ENCODE data around the gene RPS16. TPM values are rescaled to one million over a fixed set of nuclear protein-coding genes. Genes with fewer than 3 reads are reported as not detected.
A peak's percentile ranks its signal among the peaks of the same experiment; 100 is the strongest.

The RPS16 gene
- total and polyA plus RNA-seq, 9 of the 15 experiments (the other 6 are each of a cell fraction or from before 2014, with no cell fraction given): 82.6 to 3,671 (median 2,204) TPM

DNA sequence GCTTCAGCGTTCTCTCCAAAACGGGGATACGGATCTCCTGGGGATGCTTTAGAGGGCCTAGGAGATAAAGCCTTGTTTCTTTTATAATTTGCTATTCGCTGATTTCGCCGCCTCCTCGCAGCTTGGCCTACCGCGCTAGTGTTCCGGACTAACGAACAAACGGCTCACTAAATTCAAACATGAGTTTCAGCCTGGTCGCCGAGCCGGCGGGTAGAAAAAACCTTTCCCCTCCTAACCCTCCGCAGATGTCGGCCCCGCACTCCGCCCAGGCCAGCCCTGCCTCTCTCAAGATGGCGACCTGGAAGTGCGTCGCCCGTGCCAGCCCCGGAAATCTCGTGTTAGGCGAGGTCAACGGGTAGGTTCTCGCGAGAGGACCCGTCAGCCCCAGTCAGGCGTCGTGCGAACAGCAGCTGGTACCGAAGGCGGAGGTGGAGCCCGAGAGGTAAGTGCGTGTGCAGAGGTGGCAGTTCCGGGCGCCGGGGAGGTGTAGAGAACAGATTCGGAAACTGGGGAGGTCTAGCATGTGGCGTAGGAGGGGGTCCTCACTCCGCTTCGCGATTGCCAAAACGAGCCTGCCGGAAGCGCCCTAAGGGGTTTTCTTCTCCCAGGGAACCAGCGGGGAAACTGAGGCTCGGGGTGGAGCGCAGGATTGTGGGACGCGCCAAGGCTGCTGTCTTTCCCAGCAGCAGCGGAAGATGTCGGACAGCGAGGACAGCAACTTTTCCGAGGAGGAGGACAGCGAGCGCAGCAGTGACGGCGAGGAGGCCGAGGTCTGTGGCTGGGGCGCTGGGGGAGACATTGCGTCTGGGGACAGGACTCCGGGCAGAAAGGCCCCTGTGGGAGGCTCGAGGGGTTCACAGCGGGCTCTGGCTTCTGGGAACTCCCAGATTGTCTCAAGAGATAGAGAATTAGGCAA, 9.7 kb upstream of the RPS16 start, which contains the start of gene SUPT5H (continued):
- TF ChIP-seq, protein P1, sequence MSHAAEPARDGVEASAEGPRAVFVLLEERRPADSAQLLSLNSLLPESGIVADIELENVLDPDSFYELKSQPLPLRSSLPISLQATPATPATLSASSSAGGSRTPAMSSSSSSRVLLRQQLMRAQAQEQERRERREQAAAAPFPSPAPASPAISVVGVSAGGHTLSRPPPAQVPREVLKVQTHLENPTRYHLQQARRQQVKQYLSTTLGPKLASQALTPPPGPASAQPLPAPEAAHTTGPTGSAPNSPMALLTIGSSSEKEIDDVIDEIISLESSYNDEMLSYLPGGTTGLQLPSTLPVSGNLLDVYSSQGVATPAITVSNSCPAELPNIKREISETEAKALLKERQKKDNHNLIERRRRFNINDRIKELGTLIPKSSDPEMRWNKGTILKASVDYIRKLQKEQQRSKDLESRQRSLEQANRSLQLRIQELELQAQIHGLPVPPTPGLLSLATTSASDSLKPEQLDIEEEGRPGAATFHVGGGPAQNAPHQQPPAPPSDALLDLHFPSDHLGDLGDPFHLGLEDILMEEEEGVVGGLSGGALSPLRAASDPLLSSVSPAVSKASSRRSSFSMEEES (CRISPR knock-in tag; IDR thresholded peaks at IDR 0.05): no peak
- TF ChIP-seq PHTF2 (CRISPR knock-in tag; IDR thresholded peaks at IDR 0.05) (no peak), TFAM (CRISPR knock-in tag; conservative IDR thresholded peaks at IDR 0.05) (no peak), RBM34 (IDR thresholded peaks at IDR 0.05; ENCODE audit: borderline replicate concordance, insufficient read depth, low read length) (no peak), ARID2 (IDR thresholded peaks at IDR 0.05) (no peak), GTF2F1 (IDR thresholded peaks at IDR 0.05; ENCODE audit: low read depth, low read length) (peak; percentile 61; the same call in 1 of the 2 replicates), KAT7 (CRISPR knock-in tag; IDR thresholded peaks at IDR 0.05; ENCODE audit: borderline replicate concordance) (peak; percentile 7; the same call in 1 of the 2 replicates), ARHGAP35 (IDR thresholded peaks at IDR 0.05; ENCODE audit: partially characterized antibody) (peak; percentile 96), ZNF644 (tag; IDR thresholded peaks at IDR 0.05; ENCODE audit: low read depth) (no peak), KDM1A (IDR thresholded peaks at IDR 0.05) (no peak), MECOM (CRISPR knock-in tag; IDR thresholded peaks at IDR 0.05) (no peak), GABPA (tag; conservative IDR thresholded peaks at IDR 0.05; ENCODE audit: low read depth) (peak; percentile 95), HDAC1 (IDR thresholded peaks at IDR 0.05) (peak in 1 of 2 experiments; percentile 90; a peak in 2 of 4 replicates)
- TF ChIP-seq, protein P2, sequence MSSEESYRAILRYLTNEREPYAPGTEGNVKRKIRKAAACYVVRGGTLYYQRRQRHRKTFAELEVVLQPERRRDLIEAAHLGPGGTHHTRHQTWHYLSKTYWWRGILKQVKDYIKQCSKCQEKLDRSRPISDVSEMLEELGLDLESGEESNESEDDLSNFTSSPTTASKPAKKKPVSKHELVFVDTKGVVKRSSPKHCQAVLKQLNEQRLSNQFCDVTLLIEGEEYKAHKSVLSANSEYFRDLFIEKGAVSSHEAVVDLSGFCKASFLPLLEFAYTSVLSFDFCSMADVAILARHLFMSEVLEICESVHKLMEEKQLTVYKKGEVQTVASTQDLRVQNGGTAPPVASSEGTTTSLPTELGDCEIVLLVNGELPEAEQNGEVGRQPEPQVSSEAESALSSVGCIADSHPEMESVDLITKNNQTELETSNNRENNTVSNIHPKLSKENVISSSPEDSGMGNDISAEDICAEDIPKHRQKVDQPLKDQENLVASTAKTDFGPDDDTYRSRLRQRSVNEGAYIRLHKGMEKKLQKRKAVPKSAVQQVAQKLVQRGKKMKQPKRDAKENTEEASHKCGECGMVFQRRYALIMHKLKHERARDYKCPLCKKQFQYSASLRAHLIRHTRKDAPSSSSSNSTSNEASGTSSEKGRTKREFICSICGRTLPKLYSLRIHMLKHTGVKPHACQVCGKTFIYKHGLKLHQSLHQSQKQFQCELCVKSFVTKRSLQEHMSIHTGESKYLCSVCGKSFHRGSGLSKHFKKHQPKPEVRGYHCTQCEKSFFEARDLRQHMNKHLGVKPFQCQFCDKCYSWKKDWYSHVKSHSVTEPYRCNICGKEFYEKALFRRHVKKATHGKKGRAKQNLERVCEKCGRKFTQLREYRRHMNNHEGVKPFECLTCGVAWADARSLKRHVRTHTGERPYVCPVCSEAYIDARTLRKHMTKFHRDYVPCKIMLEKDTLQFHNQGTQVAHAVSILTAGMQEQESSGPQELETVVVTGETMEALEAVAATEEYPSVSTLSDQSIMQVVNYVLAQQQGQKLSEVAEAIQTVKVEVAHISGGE (CRISPR knock-in tag; IDR thresholded peaks at IDR 0.05): peak in 2 of 3 experiments; percentile 26 to 87; a peak in 3 of 6 replicates
- TF ChIP-seq, protein P3, sequence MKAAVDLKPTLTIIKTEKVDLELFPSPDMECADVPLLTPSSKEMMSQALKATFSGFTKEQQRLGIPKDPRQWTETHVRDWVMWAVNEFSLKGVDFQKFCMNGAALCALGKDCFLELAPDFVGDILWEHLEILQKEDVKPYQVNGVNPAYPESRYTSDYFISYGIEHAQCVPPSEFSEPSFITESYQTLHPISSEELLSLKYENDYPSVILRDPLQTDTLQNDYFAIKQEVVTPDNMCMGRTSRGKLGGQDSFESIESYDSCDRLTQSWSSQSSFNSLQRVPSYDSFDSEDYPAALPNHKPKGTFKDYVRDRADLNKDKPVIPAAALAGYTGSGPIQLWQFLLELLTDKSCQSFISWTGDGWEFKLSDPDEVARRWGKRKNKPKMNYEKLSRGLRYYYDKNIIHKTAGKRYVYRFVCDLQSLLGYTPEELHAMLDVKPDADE (conservative IDR thresholded peaks at IDR 0.05; ENCODE audit: control insufficient read depth, low read depth, low read length): peak; percentile 79
- TF ChIP-seq, protein P4, sequence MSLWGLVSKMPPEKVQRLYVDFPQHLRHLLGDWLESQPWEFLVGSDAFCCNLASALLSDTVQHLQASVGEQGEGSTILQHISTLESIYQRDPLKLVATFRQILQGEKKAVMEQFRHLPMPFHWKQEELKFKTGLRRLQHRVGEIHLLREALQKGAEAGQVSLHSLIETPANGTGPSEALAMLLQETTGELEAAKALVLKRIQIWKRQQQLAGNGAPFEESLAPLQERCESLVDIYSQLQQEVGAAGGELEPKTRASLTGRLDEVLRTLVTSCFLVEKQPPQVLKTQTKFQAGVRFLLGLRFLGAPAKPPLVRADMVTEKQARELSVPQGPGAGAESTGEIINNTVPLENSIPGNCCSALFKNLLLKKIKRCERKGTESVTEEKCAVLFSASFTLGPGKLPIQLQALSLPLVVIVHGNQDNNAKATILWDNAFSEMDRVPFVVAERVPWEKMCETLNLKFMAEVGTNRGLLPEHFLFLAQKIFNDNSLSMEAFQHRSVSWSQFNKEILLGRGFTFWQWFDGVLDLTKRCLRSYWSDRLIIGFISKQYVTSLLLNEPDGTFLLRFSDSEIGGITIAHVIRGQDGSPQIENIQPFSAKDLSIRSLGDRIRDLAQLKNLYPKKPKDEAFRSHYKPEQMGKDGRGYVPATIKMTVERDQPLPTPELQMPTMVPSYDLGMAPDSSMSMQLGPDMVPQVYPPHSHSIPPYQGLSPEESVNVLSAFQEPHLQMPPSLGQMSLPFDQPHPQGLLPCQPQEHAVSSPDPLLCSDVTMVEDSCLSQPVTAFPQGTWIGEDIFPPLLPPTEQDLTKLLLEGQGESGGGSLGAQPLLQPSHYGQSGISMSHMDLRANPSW (CRISPR knock-in tag; IDR thresholded peaks at IDR 0.05): no peak

Measured in K562 (cell line).